ENCODE results near the gene ZNF211.

The ZNF211 gene

DNA sequence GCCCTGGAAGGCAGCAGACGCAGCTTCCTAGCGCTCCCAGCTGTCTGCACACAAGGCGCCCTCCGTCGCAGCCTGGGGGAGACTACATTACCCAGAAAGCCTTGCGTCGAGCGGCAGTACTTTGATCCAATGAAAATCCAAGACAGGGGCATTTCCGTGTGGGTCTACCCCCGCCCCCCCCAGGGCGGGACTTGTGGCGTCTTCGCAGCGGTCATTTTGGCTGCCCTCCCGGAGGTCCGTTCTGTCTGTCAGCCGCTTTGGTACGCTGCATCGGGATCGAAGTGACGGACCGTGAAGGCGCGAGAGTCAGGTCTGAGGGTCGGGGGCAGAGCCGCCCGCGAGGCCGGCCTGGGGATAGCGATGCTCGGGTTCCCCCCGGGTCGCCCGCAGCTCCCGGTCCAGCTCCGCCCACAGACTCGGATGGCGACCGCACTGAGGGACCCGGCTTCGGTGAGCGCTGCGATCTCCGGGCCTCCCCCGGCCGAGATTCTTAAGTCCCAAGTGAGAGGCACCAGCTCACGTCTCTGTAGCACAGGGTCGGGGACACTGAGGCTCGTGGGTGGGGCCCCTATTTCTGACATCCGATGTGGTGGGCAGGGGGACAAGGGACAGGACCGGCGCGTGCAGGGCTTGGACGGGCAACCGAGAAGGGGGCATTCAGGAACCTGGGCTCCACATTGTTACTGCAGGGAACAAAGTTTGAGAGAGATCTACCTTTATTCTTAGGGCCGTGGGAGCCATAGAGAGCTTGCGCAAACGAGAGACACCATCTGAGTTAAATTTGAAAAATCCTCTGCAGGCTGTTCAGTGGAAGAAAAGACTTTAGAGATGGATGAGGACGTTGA, at the start of gene ZNF211:
Gene ZNF211, plus strand, starts transcription at position 182 of the 845 bp plus-strand sequence. Its CDS starts 179 bp downstream, at position 361.
- peak; percentile 38 for DNase-seq

DNA sequence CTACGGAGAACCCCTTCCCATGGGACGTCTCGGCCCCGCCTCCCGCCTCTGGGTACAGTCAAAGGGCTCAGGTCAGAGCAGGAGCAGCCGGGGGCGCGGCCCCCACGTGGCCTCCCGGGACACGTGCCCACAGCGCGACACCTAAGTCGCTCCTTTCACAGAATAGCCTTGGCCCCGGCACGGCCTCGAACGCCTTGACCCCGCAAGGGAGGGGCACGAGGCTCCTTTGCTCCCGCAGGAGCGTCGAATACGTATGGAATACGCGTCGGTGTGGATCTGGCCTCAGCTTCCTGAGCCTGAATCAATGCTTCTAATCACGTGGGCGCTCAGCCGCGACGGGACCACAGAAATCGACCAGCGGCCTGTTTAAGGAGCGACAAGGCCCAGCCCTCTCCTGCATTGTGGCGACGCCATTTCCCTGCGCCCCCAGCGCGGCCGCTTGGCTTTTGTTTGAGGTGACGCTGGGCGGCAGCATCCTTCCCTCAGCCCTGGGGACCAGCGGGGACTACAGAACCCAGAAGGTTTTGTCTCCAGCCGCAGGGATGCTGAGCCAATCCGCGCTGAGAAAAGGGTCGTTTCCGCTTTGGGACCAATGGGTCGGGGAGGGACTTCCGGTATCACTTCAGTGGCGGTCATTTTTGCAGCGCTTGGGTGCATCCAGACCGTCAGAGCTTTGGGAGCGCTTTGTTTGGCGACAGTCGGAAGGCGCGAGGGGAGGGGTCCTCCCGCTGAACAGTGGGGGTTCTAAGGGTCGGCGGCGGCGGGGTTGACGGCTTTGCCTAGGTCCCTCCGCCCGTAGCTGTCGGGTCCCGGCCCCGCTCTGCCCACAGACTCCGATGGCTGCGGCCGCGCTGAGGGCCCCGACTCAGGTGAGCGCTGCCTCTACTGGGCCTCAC, 49.2 kb upstream of the ZNF211 start, which contains the start of gene ZIK1:
Gene ZIK1, plus strand, starts transcription at position 625 of the 896 bp plus-strand sequence. Its CDS starts 212 bp downstream, at position 837.
- no peak for DNase-seq

DNA sequence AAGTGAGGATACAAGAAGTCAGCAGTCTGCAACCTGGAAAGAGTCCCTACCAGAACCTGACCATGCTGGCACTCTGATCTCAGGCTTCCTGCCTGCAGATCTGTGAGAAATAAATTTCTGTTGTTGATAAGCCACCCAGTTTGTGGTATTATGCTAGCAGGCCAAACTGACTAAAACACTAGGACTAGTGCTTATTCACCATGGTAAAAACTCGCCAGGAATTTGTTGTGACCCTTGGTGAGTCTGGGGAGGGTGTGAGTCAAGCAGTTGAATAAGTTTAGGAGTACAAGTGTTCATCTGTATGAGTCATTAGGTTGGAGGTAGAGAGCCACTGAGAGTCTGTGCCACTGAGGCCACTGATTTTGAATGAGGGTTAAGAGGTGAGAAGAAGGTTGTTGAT, 45.4 kb upstream of the ZNF211 start:
- peak; percentile 38 for DNase-seq

DNA sequence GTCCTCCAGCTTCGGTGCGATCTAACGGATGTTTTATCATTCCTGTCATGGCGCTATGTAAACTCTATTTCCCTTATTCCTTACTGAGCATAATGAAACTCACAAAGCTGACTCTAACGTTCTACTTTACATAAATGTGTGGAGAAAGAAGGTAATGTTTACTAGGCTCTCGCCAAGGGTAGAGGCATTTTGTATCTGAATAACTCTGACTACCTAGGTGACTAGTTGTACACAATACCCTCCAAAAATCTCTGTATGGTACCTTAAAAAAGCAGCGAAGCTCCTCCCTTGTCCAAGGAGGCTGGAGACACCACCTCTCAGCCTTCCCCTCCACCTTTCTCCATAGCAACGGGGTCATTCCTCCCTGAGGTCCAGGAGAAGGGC, 33.6 kb upstream of the ZNF211 start:
- DNase-seq = no peak

DNA sequence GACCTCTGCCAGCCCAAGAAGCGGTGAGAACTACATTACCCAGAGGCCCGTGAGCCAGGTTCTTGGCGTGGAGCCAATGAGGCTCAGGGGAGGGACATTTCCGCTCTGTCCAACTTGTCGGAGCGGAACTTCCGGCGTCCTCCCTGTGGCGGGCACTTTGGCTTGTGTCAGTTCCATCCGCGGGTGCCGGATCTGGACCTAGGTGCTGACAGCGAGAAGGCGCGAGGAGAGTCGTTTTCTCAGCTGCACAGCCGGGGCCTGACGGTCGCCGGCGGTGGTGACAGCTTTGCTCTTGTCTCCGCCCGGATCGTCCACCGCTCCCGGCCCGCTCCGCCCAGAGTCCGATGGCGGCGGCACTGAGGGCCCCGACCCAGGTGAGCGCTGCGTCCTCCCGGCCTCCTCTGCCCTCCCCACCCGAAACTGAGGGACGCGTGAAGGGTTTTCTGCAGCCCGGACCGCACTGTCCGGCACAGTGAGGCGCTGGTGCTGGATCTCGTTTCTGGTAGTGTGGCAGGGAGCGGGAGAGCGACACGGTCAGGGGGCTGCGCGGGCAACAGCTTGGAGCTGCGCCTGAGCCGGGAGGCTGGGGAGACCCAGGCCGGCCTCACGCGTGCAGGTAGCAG, 33.1 kb upstream of the ZNF211 start, which contains the start of gene ZNF530:
Gene ZNF530, plus strand, starts transcription at position 125 of the 623 bp plus-strand sequence. CDS start 4,461 bp downstream, outside the sequence.
- DNase-seq = peak; percentile 63

DNA sequence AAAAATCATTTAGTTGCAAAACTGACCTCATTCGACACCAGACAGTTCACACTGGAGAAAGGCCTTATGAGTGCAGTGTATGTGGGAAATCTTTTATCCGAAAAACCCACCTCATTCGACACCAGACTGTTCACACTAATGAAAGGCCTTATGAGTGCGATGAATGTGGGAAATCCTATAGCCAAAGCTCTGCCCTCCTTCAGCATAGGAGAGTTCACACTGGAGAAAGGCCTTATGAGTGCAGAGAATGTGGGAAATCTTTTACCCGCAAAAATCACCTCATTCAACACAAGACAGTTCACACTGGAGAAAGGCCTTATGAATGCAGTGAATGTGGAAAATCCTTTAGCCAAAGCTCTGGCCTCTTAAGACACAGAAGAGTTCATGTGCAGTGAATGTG, 26.0 kb upstream of the ZNF211 start:
- DNase-seq = no peak

DNA sequence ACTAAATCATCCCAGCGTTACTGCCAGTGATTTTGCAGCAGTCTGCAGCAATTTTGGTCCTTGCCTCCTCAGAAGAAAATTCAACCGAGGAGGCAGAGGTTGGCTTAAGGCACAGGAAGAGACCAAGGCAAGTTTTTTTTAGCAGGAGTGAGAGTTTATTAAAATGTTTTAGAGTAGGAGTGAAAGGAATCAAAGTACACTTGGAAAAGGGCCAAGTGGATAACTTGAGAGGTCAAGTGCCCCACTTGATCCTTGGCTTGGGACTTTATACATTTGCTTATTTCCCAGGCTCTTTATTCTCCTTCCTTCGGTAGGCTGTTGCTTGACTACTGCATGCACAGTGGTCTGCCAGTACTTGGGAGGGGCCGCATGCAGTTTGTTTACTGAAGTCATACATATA, 21.9 kb upstream of the ZNF211 start:
- no peak for DNase-seq

DNA sequence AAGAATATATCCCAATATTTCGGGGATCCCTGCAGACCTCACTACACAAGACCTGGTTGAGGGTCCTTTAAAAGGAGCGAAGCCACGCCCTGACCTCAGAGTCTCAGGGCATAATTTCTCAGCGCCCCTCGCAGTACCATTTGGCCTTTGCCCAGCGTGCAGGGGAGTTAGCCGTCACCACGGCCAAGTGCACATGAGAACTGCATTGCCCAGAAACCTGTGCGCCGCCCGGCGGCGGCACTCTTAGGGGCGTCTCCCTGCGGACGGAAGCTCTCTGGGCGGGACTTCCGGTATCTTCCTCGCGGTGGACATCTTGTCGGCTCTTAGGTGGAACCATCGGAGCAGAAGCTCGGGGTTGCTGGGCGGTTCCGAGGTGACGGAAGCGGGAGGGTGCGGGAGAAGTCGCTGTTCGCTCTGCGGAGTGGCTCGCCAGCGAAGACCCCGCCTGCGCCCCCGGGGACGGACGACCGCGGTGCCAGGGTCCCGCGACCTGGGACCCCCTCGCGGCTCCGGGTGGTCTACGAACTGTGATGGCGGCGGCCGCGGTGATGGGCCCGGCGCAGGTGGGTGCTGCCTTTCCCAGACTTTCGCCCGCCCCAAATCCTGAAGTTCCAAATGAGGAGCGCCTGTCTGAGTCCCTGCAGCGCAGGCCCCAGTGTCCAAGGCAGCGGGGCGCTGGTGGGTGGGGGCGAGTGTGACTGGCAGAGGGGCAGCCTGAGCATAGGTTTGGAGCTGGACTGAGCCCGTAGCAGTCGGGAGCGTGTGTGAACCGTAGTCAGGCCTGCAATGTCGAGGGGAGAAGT, 18.8 kb upstream of the ZNF211 start, which contains the start of gene ZNF134:
Gene ZNF134, plus strand, starts transcription at position 302 of the 803 bp plus-strand sequence. CDS start 5,227 bp downstream, outside the sequence.
- DNase-seq = peak; percentile 75

DNA sequence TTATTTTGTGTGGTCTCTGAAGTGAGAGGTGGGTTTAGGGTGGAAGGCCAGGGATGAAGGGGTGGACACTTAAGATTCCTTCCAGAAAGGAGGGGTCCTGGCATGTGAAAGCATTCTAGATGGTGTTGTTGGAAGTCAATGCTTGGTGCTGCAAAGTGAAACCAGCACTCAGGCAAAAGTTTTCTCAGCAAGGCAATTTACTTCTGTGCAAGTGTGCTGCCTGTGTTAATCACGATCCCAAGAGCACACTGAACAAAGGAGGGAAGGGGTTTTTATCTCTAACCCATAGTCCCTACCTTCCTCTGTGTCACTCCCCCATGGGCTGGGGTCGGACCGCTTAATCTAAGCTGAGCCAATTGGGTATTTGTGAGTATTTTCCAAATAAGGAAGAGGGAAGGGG, 17.6 kb upstream of the ZNF211 start:
- no peak for DNase-seq

DNA sequence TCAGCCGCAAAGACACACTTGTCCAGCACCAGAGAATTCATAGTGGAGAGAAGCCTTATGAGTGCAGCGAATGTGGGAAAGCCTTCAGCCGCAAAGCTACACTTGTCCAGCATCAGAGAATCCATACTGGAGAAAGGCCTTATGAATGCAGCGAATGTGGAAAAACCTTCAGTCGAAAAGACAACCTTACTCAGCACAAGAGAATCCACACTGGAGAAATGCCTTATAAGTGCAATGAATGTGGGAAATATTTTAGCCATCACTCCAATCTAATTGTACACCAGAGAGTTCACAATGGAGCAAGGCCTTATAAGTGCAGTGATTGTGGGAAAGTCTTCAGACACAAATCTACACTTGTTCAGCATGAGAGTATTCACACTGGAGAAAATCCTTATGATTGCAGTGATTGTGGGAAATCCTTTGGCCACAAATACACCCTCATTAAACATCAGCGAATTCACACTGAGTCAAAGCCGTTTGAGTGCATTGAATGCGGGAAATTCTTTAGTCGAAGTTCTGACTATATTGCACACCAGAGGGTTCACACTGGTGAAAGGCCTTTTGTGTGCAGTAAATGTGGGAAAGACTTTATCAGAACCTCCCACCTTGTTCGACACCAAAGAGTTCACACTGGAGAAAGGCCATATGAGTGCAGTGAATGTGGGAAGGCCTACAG, 12.2 kb upstream of the ZNF211 start:
- DNase-seq = no peak

DNA sequence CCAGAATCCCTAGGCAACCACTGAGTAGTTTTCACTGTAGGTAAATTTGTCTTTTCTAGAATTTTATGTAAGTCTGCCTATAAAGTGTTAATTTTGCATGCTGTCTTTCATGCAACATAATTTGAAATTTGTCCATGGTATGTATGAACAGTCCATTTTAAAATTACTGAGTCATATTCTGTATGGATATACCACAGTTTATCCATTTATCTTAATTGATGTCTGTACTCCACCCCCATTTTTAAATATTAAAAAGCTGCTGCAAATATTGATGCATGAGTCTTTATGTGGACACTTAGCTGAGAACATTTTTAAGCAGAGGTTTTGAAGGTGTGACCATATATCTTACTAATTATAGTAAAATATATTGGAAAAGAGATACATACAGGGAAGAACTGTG, 9.9 kb upstream of the ZNF211 start:
- no peak for DNase-seq

DNA sequence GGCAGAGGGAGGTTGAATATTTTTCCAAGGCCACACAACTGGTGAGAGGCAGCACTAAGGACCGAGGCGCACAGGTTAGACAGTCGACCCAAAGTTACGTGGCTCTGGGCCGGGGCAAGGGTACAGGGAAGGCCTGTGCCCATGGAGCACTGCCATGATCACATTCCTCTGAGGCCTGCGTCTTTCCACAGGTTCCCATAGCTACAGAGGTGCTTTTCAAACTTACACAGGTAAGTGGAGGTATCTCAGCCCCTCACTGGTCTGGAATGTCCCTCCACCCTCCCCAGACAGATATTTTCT, 814 bp downstream of the ZNF211 start:
- no peak for DNase-seq

DNA sequence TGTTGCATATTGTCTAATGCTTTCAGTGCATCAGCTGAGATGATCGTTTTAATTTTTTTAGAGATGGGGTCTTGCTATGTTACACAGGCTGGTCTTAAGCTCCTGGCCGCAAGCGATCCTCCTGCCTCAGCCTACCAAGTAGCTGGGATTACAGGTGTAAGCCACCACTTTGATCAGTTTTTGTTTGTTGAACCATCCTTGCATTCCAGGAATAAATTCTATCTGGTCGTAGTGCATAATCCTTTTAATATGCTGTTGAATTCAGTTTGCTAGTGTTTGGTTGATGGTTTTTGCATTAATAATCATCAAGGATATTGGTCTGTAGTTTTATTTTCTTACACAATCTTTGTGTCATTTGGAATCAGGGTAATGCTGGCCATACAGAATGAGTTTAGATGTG, 4.4 kb downstream of the ZNF211 start:
- no peak for DNase-seq

DNA sequence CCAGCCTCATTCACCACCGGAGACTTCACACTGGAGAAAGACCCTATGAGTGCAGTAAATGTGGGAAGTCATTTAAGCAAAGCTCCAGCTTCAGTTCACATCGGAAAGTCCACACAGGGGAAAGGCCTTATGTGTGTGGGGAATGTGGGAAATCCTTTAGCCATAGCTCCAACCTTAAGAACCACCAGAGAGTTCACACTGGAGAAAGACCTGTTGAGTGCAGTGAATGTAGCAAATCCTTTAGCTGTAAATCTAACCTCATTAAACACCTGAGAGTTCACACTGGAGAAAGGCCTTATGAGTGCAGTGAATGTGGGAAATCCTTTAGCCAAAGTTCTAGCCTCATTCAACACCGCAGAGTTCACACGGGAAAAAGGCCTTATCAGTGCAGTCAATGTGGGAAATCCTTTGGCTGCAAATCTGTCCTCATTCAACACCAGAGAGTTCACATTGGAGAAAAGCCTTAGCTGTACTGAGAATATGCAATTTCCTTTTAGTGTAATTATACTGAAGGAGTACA, 8.8 kb downstream of the ZNF211 start:
- no peak for DNase-seq

DNA sequence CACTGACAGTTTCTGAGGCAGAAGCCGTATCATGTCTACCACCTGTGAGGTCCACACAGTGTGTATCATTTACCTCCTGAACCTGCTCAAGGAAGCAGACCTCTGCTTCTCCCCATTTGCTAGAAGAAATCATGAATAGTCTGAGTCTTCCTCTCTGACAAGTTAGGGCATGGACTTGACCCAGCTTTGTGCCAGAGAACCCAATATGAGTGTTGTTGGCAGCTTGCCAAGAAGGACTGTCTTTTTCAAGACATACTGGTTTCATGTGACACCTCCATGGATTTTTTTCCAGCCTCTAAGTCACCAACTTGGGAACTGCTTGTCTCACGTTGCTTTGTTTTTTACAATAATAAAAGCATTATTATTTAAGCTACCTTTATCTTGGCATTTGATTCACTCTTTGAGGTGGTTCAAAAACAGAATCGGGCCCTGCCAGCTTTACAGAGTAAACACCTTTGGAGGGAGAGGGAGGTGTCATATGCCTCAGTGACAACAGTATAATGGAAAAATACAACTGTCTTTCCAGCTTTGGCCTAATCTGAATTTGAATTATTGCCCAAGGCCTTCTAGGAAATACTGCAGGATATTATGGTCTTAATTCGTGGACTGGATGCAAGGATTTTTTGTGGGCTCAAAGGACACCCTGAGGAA, 9.6 kb downstream of the ZNF211 start:
- no peak for DNase-seq

DNA sequence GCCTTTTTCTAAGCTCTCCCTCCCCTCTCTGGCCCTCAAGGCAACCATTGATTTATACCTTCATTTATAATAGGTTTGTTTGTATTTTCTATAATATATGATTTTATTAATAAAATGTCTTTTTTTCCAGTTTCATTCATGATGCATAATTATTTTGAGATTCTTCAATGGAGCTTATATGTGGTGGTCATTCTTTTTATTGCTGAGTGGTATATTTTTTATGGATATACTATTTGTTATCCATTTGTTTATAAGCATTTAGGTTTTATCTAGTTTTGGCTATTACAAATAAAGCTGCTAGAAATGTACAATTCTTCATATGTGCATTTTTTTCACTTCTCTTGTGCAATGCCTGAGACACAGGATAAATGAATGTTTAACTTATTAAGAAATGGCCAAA, 10.8 kb downstream of the ZNF211 start:
- no peak for DNase-seq

DNA sequence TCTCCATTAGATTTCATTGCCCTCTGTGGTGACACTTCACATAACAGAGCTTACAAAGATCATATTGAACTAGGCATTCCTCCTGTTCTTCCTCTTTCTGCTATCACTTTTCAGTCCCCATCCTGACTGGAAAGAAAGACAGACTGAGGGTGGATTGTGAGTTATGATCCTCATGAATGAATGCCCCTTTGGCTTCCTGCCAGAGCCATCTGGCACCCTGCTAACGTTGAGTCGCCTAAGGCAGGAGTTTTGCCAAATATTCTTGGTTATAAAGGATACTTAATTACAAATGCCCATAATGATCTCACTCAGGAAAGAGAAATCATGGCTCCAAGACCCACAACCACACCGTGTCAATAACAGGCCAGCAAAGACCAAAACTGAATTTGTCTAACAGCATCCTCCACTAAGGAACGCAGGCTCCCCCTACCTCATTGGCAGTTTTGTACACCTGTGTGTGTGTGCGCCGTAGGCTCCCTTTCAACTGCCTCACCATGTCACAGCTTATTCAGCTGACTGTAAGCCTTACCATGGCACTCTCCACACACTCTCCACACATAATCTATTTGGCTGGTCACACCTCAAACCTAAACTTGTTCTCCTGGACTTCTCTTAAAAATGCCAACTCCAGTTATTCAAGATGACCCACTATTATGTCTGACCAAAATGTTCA, 15.5 kb downstream of the ZNF211 start:
- DNase-seq = no peak

DNA sequence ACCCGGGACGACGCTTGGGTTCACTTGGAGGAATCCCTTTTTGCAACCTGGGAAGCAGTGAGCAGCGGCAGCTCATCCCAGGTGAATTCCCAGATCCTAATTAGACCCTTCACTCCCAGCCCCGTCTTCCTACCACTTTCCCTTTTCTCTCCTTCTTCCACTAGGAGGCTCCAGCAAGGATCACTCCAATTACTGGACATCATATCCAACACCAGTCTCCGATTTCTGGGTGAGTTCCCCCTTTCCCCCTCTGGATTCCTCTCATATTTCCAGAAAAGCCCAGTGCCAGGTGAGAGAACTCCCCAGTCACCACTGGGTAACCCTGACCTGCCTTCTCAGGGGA, 18.7 kb downstream of the ZNF211 start:
- no peak for DNase-seq

DNA sequence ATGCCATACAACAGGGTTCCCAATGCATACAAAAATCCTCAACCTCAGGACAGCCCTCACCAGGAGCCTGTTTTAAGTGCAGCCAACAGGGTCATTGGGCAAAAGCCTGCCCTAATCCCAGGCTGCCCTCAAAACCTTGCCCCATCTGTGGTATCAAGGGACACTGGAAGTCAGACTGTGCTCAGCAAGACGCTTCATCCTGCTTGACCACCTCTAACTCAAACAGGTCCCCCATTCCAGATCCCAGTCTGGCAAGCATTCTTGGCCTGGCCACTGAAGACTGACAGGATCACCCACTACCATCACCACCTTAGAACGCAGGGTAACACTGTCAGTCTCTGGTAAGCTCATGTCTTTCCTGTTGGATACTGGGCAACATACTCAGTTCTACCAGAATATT, 20.7 kb downstream of the ZNF211 start:
- no peak for DNase-seq

DNA sequence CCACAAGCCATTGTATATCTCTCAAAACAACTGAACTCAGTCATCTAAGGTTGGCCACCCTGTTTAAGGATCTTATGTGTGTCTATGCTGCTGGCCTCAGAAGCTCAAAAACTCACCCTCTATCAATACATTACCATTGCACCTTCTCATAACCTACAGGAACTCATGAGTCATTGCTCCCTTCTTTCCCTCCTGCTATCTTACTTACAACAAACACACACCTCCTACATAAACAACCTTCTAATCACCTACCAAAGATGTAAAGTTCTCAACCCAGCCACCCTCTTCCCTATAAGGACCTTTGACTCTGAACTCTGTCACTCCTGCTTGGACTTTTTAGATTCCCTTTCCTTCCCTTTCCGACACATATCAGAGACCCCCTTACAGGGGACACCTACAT, 22.5 kb downstream of the ZNF211 start:
- DNase-seq = no peak

DNA sequence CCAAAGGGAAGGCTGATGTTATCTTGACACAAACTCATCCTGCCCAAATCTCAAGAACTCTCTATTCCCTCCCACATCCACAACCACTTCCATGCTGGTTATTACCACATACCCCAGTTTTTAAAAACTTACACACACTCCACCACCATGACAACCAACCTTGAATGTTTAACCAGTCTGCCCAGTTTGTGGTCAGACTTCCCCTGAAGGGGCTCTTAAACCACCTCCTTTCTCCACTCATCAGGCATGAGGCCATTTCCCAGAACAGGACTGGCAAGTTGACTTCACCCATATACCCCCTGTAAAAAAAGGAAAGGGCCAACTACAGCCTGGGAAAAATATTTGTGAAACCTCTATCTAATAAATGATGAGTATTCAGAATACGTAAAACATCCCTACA, 23.4 kb downstream of the ZNF211 start:
- no peak for DNase-seq

All from 8988T (cell line).